ENCODE measurements around the gene HEATR5A.

GRCh38 chr14:31287294-31287972 lies 132.9 kb downstream of the HEATR5A start:
- TF ChIP-seq, protein P1, sequence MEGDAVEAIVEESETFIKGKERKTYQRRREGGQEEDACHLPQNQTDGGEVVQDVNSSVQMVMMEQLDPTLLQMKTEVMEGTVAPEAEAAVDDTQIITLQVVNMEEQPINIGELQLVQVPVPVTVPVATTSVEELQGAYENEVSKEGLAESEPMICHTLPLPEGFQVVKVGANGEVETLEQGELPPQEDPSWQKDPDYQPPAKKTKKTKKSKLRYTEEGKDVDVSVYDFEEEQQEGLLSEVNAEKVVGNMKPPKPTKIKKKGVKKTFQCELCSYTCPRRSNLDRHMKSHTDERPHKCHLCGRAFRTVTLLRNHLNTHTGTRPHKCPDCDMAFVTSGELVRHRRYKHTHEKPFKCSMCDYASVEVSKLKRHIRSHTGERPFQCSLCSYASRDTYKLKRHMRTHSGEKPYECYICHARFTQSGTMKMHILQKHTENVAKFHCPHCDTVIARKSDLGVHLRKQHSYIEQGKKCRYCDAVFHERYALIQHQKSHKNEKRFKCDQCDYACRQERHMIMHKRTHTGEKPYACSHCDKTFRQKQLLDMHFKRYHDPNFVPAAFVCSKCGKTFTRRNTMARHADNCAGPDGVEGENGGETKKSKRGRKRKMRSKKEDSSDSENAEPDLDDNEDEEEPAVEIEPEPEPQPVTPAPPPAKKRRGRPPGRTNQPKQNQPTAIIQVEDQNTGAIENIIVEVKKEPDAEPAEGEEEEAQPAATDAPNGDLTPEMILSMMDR (conservative IDR thresholded peaks at IDR 0.05; ENCODE audit: low read depth, low read length) = no peak
- TF ChIP-seq EZH2 (IDR thresholded peaks at IDR 0.05; ENCODE audit: low read length, unreplicated experiment) = no peak
- TF ChIP-seq EZH2phosphoT487 (IDR thresholded peaks at IDR 0.05; ENCODE audit: borderline replicate concordance, low read length) = no peak

All from PC-3 (cell line).